Left forelimb (tissue), 1 donor: Measurements from ENCODE around the gene TNFRSF18.
"Not testable (repeated sequence)": the region's sequence is repeated elsewhere in the genome, so short reads cannot be mapped to it uniquely, and the experiment has no call there.

Experiments
- DNase-seq: peaks from one replicate; pipeline ENCODE4 v3.0.0-alpha.2; 2018; ENCODE audit warnings: low spot score

The TNFRSF18 gene

DNA sequence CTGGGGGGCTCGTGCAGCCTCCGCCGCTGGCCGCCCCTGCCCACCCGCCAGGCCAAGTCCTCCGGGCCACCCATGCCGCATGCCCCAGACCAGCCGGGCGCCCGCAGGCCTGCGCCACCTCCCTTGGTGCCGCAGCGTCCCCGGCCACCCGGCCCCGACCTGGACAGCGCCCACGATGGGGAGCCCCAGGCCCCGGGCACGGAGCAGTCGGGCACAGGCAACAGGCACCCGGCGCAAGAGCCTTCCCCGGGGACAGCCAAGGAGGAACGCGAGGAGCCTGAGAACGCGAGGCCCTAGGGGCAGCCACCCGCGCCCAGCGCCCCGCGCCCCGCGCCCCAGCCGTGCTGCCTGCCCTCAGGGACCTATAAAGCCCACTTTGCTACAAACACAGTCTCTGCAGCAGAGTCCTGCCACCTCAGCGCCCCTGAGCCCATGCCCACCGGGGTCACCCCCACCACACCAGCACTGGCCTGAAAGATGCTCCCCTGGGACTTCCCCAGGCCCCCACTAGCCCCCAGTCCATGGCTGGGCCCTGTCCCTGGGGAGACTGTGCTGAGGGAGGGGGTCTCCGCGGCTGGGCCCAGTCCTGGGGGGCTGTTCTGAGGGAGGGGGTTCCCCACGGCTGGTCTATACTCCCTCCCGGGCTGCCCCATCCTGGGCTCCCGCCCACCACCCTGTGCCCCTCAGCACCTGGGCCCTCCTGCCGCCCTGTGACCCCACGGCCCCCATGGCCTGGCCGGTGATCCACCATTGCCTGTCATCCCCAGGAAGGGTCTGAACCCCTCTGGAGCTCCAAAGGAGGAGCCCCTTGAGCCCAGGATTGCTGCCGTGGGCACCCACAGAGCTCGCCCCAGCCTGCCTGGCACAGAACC is 8.6 kb downstream of the TNFRSF18 start:
- no peak for DNase-seq

- no peak for DNase-seq
Measured at GRCh38 chr1:1197188-1197500, 9.2 kb downstream of the TNFRSF18 start.

- no peak for DNase-seq
Measured at GRCh38 chr1:1196431-1197187, 9.8 kb downstream of the TNFRSF18 start.

DNA sequence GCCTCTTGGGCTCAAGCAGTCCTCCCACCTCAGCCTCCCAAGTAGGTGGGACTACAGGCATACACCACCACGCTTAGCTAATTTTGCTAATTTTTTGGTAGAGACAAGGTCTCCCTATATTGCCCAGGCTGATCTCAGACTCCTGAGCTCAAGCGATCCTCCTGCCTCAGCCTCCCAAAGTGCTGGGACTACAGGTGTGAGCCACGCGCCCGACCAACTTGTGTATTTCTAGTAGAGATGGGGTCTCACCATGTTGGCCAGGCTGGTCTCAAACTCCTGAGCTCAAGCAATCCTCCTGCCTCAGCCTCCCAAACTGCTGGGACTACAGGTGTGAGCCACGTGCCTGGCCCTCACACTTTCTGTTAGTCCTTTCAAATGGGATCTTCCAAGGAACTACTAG is 10.7 kb downstream of the TNFRSF18 start:
- not testable (repeated sequence) for DNase-seq

- no peak for DNase-seq
Measured at GRCh38 chr1:1194723-1195122, 11.7 kb downstream of the TNFRSF18 start.

- no peak for DNase-seq
Measured at GRCh38 chr1:1191734-1192133, 14.7 kb downstream of the TNFRSF18 start.

DNA sequence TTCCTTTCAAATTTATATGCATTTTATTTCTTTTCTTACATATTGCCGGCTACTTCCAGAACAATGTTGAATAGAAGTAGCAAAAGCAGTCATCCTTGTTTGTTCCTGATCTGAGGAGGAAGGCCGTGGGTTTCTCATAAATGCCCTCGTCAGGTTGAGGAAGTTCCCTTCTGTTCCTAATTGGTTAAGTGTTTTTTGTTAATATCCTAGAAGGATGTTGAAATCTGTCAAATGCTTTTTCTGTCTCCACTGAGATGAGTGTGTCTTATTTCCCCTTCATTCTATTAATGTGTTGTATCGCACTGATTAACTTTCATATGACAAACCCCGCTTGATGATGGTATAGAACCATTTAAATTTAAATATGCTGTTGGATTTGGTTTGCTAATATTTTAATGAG is 17.3 kb downstream of the TNFRSF18 start:
- no peak for DNase-seq

DNA sequence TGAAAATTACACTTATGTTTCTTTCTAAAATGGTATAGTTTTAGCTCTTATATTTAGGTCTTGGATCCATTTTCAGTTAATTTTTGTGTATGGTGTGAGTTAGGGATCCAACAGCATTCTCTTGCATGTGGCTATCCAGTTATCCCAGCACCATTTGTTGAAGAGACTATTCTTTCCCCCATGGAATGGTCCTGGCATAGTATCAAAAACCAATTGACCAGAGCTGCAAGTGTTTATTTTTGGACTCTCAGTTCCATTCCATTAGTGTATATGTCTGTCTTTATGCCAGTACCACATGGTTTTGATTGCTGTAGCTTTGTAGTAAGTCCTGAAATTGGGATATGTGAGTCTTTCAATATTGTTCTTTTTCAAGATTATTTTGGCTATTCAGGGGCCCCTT is 18.5 kb downstream of the TNFRSF18 start:
- no peak for DNase-seq

GRCh38 chr1:1185101-1185765 is 21.2 kb downstream of the TNFRSF18 start:
- no peak for DNase-seq

DNA sequence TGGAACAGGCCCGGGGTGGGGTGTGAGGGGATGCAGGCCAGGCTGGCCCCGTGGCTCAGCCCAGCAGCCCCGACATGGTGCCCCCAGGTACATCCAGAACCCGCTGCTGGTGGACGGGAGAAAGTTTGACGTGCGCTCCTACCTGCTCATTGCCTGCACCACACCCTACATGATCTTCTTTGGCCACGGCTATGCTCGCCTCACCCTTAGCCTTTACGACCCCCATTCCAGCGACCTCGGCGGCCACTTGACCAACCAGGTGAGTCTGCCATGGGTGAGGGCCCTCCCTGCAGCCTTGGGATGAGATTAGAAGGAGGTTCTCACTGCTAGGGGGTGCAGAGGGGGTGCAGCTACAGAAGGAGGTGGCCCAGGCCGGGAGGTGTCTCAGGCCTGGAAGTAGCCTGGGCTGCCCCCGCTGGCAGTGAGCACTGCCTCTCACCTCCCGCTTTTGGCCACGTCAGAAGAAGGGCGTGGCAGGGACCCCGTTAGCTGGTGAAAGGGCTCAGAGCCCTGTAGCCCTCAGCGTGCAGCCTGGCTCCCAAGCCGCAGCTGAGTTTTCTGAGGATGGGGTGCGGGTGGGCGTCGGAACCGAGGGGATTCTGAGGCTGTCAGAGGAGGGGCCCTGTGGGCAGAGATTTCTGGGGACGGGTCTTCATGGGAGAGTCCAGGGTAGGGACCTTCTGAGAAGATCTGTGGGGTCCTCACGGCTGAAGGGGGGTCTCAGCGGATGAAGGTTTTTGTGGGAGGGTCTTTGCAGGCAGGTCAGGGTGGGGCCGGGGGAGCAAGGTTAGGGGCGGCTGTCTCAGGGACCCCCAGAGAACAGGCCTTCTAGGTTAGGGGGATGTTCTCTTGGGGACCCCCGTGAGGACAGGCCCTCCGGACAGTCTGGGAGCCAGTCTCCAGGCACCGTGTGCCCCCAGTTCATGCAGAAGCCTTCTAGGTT is 22.3 kb downstream of the TNFRSF18 start:
- DNase-seq, result no peak

DNA sequence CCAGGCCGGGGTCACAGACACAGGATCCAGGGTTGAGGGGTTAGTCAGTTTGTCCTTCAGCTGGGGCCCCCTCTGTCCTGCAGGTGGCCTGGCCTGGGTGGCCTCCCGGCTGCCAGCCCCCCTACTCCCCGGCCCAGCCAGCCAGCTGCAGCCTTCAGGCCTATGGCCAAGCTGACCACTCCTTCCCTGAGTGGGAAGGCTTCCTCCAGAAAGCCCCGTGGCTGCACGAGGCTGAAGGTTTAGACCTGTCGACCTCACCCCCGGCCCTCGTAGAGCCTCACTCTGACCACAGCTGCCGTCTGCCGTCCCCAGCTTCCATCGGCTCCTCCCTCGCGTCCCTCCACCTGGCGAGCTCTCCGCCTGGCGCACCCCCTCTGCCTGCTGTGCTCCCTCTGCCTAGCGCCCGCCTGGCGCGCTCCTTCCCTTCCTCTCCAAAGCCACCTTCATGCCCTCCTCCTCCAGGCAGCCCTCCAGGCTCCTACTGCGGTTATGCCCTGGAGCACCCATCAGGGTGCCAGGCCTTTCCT is 23.1 kb downstream of the TNFRSF18 start:
- no peak for DNase-seq

DNA sequence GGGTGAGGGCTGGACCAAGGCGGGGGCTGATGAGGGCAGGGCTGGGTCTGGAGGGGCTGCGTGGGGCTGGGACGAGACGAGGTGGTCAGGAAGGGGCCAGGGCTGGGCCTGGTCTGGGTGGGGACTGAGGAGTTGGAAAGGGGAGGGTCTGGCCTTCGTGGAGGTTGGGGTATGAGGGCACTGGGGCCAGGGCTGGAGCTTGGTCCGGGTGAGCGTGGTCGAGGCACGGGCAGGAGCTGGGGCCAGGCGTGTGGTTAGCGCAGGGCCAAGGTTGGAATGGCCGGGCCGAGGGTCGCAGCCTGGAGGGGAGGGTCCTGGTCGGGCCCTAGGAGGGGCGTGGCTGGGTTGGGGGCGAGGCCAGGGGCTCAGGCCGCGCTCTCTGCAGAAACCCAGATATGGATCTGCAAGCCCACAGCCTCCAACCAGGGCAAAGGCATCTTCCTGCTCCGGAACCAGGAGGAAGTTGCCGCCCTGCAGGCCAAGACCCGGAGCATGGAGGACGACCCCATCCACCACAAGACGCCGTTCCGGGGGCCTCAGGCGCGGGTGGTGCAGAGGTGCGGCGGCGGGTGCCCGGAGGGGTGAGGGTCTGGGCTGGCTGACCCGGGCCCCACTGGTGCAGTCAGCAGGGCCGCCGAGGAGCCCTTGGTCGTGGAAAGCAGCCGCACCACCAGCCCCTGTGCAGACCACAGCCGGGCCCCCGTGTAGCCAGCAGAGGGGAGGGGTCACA is 23.7 kb downstream of the TNFRSF18 start:
- no peak for DNase-seq

GRCh38 chr1:1181938-1182410 is 24.4 kb downstream of the TNFRSF18 start:
- no peak for DNase-seq

GRCh38 chr1:1181129-1181937 is 25.1 kb downstream of the TNFRSF18 start:
- no peak for DNase-seq

- DNase-seq, result no peak
Measured at GRCh38 chr1:1179983-1180861, 26.2 kb downstream of the TNFRSF18 start.

DNA sequence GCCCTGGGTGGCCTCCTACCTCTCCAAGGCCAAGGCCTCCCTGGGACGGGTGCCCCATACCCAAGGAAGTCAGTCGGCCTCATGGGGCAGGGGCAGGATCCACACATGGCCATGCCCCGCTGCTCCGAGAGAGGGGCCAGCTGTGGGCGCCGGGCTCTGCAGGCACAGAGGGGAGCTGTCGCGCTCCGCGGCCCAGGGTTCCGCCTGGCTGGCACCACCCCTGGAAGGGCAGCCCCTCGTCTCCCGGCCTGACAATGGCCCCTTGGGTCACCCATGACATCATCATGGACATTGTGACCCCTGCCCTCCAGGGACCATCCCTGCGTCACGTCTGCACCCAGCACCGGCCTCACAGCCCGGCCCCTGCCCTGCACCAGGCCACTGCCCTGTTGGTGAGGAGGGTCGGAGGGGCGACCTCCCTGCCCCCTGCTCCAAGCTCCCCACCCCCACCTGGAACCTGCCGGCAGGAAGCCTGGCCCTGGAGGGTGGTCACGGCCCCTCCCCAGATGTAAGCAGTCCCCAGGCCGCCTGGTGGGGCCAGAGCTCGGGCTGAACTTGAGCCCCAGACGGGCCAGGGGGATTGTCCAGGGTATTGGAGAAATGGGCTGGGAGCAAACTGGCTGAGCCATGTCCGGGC is 26.9 kb downstream of the TNFRSF18 start:
- DNase-seq, result no peak

- DNase-seq, result no peak
Measured at GRCh38 chr1:1178794-1179331, 27.5 kb downstream of the TNFRSF18 start.
